Neural progenitor cell (in vitro differentiated cells): Measurements from ENCODE around the gene SERINC5.

Experiments
- EZH2phosphoT487 ChIP-seq: fragments of 200-600 bp; sonication (generic); IDR thresholded peaks from 2 replicates; pipeline ENCODE4 v1.6.1; 2017; ENCODE audit warnings: antibody characterized with exemption
- TF ChIP-seq, protein P1 (sequence below): fragments of 200-600 bp; sonication (generic); IDR thresholded peaks from 2 replicates; pipeline ENCODE4 v1.5.1; 2017; ENCODE audit warnings: antibody characterized with exemption, mild to moderate bottlenecking

DNA sequence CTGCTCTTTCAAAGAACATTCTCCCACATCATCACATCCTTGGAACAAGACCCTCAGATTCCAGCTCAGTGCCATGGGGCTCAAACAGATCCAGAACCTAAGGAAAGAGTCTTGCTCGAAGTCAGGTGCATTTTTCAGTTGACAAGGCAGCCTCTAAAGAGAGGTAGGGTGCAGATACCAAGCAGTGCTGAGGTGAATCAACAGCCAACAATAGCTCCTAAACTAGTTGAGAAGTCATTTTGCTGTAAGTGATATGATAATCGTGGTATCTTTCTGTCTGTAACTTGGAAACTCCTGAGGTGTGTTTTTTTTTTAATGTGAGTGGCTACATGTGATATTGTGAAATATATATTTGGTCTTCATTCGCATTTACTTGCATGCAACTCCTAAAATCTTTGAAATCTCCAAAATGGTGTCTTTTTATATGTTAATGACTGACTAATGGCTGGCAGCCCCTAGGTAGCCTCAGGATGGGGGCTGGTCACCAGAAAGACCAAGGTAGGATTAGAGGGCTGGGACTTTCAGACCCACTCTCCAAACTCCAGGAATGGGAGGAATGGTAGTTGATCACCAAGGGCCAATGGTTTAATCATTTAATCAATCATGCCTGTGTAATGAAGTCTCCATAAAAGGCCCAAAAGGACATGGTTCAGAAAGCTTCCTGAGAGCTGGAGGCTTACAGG lies 96.6 kb downstream of the SERINC5 start:
- TF ChIP-seq, protein P1, sequence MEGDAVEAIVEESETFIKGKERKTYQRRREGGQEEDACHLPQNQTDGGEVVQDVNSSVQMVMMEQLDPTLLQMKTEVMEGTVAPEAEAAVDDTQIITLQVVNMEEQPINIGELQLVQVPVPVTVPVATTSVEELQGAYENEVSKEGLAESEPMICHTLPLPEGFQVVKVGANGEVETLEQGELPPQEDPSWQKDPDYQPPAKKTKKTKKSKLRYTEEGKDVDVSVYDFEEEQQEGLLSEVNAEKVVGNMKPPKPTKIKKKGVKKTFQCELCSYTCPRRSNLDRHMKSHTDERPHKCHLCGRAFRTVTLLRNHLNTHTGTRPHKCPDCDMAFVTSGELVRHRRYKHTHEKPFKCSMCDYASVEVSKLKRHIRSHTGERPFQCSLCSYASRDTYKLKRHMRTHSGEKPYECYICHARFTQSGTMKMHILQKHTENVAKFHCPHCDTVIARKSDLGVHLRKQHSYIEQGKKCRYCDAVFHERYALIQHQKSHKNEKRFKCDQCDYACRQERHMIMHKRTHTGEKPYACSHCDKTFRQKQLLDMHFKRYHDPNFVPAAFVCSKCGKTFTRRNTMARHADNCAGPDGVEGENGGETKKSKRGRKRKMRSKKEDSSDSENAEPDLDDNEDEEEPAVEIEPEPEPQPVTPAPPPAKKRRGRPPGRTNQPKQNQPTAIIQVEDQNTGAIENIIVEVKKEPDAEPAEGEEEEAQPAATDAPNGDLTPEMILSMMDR = no peak
- no peak for TF ChIP-seq EZH2phosphoT487
